Liver (tissue), 9 donors: ENCODE data around the gene DNASE2. TPM values are rescaled to one million over a fixed set of nuclear protein-coding genes. Genes with fewer than 3 reads are reported as not detected.

ENCODE experiments used
- DNase-seq: peaks from one replicate; pipeline ENCODE4 v3.0.0-alpha.2; 2017; ENCODE audit warnings: low spot score
- H3K27ac ChIP-seq, 2 donors: one replicate each; pipeline ENCODE4 v1.7.0; 2013; ENCODE audit warnings: inconsistent platforms in 2 of 2, low read length in 2 of 2, control low read depth in 1 of 2, low read depth in 1 of 2, mild to moderate bottlenecking in 1 of 2
- H3K27me3 ChIP-seq, 4 donors: one replicate each; pipeline versions ENCODE4 v1.6.1 to v1.7.0; 2013; ENCODE audit warnings: low read length in 3 of 4, inconsistent platforms in 1 of 4, mild to moderate bottlenecking in 1 of 4, moderate library complexity in 1 of 4; ENCODE audit not compliant: control insufficient read depth in 4 of 4, insufficient read depth in 4 of 4
- H3K36me3 ChIP-seq, 4 donors: one replicate each; pipeline versions ENCODE4 v1.6.1 to v1.7.0; 2013; ENCODE audit warnings: low read length in 3 of 4, mild to moderate bottlenecking in 3 of 4, low read depth in 1 of 4, moderate library complexity in 1 of 4; ENCODE audit not compliant: control insufficient read depth in 4 of 4, insufficient read depth in 3 of 4
- H3K4me1 ChIP-seq, 4 donors: one replicate each; pipeline versions ENCODE4 v1.6.1 to v1.7.0; 2013; ENCODE audit warnings: low read length in 3 of 4, mild to moderate bottlenecking in 3 of 4, moderate library complexity in 1 of 4; ENCODE audit not compliant: control insufficient read depth in 4 of 4, insufficient read depth in 4 of 4
- H3K4me3 ChIP-seq, 3 donors: one replicate each; pipeline versions ENCODE4 v1.6.1 to v1.7.0; 2013; ENCODE audit warnings: low read length in 3 of 3, control low read depth in 1 of 3, low read depth in 1 of 3, mild to moderate bottlenecking in 1 of 3
- H3K9ac ChIP-seq, 2 donors: one replicate each; pipeline ENCODE4 v1.7.0; 2013; ENCODE audit warnings: low read length in 2 of 2, mild to moderate bottlenecking in 2 of 2, moderate library complexity in 2 of 2, control low read depth in 1 of 2, low read depth in 1 of 2
- H3K9me3 ChIP-seq, 4 donors: one replicate each; pipeline versions ENCODE4 v1.6.1 to v1.7.0; 2013; ENCODE audit warnings: low read length in 3 of 4; ENCODE audit not compliant: control insufficient read depth in 4 of 4
- EGR1 ChIP-seq, 2 donors: IDR thresholded peaks; 2 replicates each; pipeline ENCODE4 v1.6.1; 2016 to 2018; ENCODE audit warnings: antibody characterized with exemption in 2 of 2, low read depth in 2 of 2
- FOXA1 ChIP-seq: IDR thresholded peaks from 2 replicates; pipeline ENCODE4 v1.6.1; 2016; ENCODE audit warnings: antibody characterized with exemption
- FOXA2 ChIP-seq: IDR thresholded peaks from 2 replicates; pipeline ENCODE4 v1.6.1; 2016; ENCODE audit warnings: antibody characterized with exemption
- GABPA ChIP-seq, 2 donors: IDR thresholded peaks in 1 of 2; conservative IDR thresholded peaks in 1 of 2; 2 replicates each; pipeline ENCODE4 v1.6.1; 2016; ENCODE audit warnings: antibody characterized with exemption in 2 of 2, mild to moderate bottlenecking in 1 of 2, moderate library complexity in 1 of 2
- HNF4A ChIP-seq, 2 donors: conservative IDR thresholded peaks; 2 replicates each; pipeline ENCODE4 v1.6.1; 2016; ENCODE audit warnings: antibody characterized with exemption in 2 of 2, mild to moderate bottlenecking in 2 of 2
- HNF4G ChIP-seq: IDR thresholded peaks from 2 replicates; pipeline ENCODE4 v1.6.1; 2016; ENCODE audit warnings: antibody characterized with exemption
- JUND ChIP-seq, 2 donors: IDR thresholded peaks; 2 replicates each; pipeline ENCODE4 v1.6.1; 2016; ENCODE audit warnings: antibody characterized with exemption in 2 of 2
- NR2F2 ChIP-seq: IDR thresholded peaks from 2 replicates; pipeline ENCODE4 v1.6.1; 2016; ENCODE audit warnings: antibody characterized with exemption
- RAD21 ChIP-seq, 2 donors: IDR thresholded peaks; 2 replicates each; pipeline ENCODE4 v1.6.1; 2016; ENCODE audit warnings: antibody characterized with exemption in 2 of 2, mild to moderate bottlenecking in 2 of 2
- RXRA ChIP-seq, 2 donors: IDR thresholded peaks; 2 replicates each; pipeline ENCODE4 v1.6.1; 2017 to 2018; ENCODE audit warnings: antibody characterized with exemption in 2 of 2, mild to moderate bottlenecking in 1 of 2
- SP1 ChIP-seq: IDR thresholded peaks from 2 replicates; pipeline ENCODE4 v1.6.1; 2018; ENCODE audit warnings: antibody characterized with exemption, mild to moderate bottlenecking
- TAF1 ChIP-seq: conservative IDR thresholded peaks from 2 replicates; pipeline ENCODE4 v1.6.1; 2016; ENCODE audit warnings: antibody characterized with exemption, mild to moderate bottlenecking
- YY1 ChIP-seq: IDR thresholded peaks from 2 replicates; pipeline ENCODE4 v1.6.1; 2016; ENCODE audit warnings: antibody characterized with exemption, mild to moderate bottlenecking
- WGBS: extraction: QIAGEN DNeasy Blood & Tissue Kit; methylation state at CpG from one replicate; pipeline ENCODE4 v1.1.7; 2013; 5-methylcytosine and 5-hydroxymethylcytosine counted together
- polyA plus RNA-seq, 2 donors: library from polyadenylated mRNA; stranded (reverse) in 1 of 2; unstranded in 1 of 2; fragments of 200-250 nt in 1 of 2; fragments of >200 nt in 1 of 2; fragmentation: Nextera tagmentation in 1 of 2; extraction: Ambion mirVana in 1 of 2; gene quantifications; one replicate each; pipeline versions ENCODE4 v1.2.1 to v1.2.3, GENCODE V29; 2013 to 2015
- total RNA-seq, 2 donors: library from RNA; depleted of rRNA; stranded (reverse); fragments of >200 nt; gene quantifications; one replicate each; pipeline ENCODE4 v1.2.3, GENCODE V29; 2014
- TF ChIP-seq, protein P1 (sequence below): IDR thresholded peaks from 2 replicates; pipeline ENCODE4 v1.6.1; 2016; ENCODE audit warnings: antibody characterized with exemption
- TF ChIP-seq, protein P2 (sequence below): IDR thresholded peaks from 2 replicates; pipeline ENCODE4 v1.6.1; 2016; ENCODE audit warnings: antibody characterized with exemption, mild to moderate bottlenecking
- TF ChIP-seq, protein P3 (sequence below): IDR thresholded peaks from 2 replicates; pipeline ENCODE4 v1.6.1; 2016; ENCODE audit warnings: antibody characterized with exemption
- TF ChIP-seq, protein P4 (sequence below): fragments of 150-350 bp; IDR thresholded peaks from 2 replicates; pipeline ENCODE4 v1.5.1; 2017; ENCODE audit warnings: improper control_type of control experiment, low read depth, low read length; ENCODE audit not compliant: missing input control
- donor health status: healthy.
- donor health status: healthy.
- donor health status: healthy.
- donor health status: healthy.
- donor health status: healthy.

The DNASE2 gene
- total and polyA plus RNA-seq, 4 donors = 11.3 to 18.4 (median 12.8) TPM

DNA sequence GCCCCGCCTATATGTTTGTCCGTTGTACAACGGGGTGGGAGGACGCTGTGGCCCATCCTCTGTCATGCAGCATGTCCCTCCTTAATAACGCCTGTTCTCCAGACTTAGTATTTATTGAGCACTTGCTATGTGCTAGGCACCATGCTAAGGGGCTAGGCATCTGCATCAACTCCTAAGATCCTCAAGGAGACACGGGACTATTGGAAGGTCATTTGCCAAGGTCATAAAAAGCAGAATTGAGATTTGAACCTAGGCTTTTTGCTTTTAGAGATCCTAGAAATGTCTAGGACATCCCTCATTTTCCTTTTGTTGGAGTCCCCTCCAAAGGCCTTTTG, 44.8 kb downstream of the DNASE2 start:
- peaks cover 0 to 15% (median 6%) of the 10 kb centered on the region in 4 donors for H3K4me1 ChIP-seq
- no peak overlapping the region for H3K9ac ChIP-seq
- TF ChIP-seq RAD21 (IDR thresholded peaks at IDR 0.05) (no peak), NR2F2 (no peak), FOXA1 (no peak), YY1 (no peak), EGR1 (IDR thresholded peaks at IDR 0.05; ENCODE audit: low read depth in 2 of 2) (no peak), TAF1 (no peak), JUND (IDR thresholded peaks at IDR 0.05) (no peak), RXRA (IDR thresholded peaks at IDR 0.05) (no peak), HNF4G (no peak), FOXA2 (no peak), HNF4A (conservative IDR thresholded peaks at IDR 0.05) (no peak), GABPA (IDR thresholded peaks at IDR 0.05 in 1 of 2, conservative IDR thresholded peaks at IDR 0.05 in 1 of 2) (no peak)
- TF ChIP-seq, protein P1, sequence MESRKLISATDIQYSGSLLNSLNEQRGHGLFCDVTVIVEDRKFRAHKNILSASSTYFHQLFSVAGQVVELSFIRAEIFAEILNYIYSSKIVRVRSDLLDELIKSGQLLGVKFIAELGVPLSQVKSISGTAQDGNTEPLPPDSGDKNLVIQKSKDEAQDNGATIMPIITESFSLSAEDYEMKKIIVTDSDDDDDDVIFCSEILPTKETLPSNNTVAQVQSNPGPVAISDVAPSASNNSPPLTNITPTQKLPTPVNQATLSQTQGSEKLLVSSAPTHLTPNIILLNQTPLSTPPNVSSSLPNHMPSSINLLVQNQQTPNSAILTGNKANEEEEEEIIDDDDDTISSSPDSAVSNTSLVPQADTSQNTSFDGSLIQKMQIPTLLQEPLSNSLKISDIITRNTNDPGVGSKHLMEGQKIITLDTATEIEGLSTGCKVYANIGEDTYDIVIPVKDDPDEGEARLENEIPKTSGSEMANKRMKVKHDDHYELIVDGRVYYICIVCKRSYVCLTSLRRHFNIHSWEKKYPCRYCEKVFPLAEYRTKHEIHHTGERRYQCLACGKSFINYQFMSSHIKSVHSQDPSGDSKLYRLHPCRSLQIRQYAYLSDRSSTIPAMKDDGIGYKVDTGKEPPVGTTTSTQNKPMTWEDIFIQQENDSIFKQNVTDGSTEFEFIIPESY = no peak
- TF ChIP-seq, protein P2, sequence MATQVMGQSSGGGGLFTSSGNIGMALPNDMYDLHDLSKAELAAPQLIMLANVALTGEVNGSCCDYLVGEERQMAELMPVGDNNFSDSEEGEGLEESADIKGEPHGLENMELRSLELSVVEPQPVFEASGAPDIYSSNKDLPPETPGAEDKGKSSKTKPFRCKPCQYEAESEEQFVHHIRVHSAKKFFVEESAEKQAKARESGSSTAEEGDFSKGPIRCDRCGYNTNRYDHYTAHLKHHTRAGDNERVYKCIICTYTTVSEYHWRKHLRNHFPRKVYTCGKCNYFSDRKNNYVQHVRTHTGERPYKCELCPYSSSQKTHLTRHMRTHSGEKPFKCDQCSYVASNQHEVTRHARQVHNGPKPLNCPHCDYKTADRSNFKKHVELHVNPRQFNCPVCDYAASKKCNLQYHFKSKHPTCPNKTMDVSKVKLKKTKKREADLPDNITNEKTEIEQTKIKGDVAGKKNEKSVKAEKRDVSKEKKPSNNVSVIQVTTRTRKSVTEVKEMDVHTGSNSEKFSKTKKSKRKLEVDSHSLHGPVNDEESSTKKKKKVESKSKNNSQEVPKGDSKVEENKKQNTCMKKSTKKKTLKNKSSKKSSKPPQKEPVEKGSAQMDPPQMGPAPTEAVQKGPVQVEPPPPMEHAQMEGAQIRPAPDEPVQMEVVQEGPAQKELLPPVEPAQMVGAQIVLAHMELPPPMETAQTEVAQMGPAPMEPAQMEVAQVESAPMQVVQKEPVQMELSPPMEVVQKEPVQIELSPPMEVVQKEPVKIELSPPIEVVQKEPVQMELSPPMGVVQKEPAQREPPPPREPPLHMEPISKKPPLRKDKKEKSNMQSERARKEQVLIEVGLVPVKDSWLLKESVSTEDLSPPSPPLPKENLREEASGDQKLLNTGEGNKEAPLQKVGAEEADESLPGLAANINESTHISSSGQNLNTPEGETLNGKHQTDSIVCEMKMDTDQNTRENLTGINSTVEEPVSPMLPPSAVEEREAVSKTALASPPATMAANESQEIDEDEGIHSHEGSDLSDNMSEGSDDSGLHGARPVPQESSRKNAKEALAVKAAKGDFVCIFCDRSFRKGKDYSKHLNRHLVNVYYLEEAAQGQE = no peak
- H3K36me3 ChIP-seq = no peaks in the 10 kb centered on the region
- no peak overlapping the region for H3K4me3 ChIP-seq
- H3K9me3 ChIP-seq = no peaks in the 10 kb centered on the region
- DNase-seq = no peak
- no peak overlapping the region for H3K27ac ChIP-seq
- peaks cover 0 to 26% (median 19%) of the 10 kb centered on the region in 4 donors for H3K27me3 ChIP-seq
- WGBS = 6% methylated on average over 6 of the region's 6 CpGs

DNA sequence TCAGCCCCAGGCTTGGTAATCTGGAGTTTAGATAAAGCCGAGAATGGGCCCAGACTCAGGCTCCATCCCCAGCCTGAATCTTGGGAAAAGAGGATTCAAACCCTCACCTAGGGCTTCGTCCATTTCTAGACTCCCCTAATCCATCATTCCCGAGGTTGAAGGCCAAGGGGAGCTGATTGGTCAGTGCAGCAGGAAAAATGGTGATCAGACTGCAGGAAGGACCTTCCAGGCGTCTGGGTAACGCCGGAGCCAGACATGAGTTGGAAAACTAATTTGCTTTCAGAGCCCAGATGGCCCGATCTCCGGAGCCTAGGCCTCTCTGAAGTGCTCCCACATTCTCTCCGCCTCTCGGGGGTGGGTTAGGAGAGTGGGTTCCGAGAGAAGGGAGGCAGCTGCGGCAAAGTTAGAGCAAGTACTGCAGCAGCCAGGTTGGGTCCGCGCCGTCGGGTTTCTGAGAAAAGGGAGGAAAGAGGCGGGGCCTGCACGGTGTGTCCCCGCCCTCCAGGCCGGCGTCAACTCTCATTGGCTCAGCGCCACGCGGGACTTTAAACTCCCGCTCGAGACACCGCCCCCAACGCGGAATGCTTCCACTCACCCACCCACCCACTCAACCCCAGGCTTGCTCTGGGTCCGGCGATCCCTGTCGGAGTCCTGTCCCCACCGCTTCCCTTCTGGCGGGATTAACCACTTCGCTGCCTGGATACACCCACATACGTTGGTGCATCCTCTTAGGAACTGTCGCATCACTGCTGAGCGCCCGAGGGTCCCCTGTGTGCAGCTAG, 46.1 kb downstream of the DNASE2 start:
- Histone ChIP-seq H3K36me3 (no peaks in the 10 kb centered on the region), H3K9ac (no peak overlapping the region), H3K4me1 (peaks cover 0 to 15% (median 4%) of the 10 kb centered on the region in 4 donors), H3K27me3 (peaks cover 0 to 26% (median 19%) of the 10 kb centered on the region in 4 donors), H3K4me3 (no peak overlapping the region), H3K27ac (no peak overlapping the region), H3K9me3 (no peaks in the 10 kb centered on the region)
- no peak for DNase-seq
- 11% methylated on average over 39 of the region's 39 CpGs for WGBS
- TF ChIP-seq SP1 = no peak
- TF ChIP-seq FOXA1 = no peak
- no peak for TF ChIP-seq TAF1
- no peak for TF ChIP-seq RAD21 (IDR thresholded peaks at IDR 0.05)
- no peak for TF ChIP-seq HNF4G
- TF ChIP-seq RXRA (IDR thresholded peaks at IDR 0.05) = no peak
- TF ChIP-seq, protein P3, sequence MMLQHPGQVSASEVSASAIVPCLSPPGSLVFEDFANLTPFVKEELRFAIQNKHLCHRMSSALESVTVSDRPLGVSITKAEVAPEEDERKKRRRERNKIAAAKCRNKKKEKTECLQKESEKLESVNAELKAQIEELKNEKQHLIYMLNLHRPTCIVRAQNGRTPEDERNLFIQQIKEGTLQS = no peak
- TF ChIP-seq, protein P1 = no peak
- no peak for TF ChIP-seq YY1
- TF ChIP-seq, protein P2 = no peak
- TF ChIP-seq, protein P4, sequence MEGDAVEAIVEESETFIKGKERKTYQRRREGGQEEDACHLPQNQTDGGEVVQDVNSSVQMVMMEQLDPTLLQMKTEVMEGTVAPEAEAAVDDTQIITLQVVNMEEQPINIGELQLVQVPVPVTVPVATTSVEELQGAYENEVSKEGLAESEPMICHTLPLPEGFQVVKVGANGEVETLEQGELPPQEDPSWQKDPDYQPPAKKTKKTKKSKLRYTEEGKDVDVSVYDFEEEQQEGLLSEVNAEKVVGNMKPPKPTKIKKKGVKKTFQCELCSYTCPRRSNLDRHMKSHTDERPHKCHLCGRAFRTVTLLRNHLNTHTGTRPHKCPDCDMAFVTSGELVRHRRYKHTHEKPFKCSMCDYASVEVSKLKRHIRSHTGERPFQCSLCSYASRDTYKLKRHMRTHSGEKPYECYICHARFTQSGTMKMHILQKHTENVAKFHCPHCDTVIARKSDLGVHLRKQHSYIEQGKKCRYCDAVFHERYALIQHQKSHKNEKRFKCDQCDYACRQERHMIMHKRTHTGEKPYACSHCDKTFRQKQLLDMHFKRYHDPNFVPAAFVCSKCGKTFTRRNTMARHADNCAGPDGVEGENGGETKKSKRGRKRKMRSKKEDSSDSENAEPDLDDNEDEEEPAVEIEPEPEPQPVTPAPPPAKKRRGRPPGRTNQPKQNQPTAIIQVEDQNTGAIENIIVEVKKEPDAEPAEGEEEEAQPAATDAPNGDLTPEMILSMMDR = no peak
- TF ChIP-seq GABPA (IDR thresholded peaks at IDR 0.05 in 1 of 2, conservative IDR thresholded peaks at IDR 0.05 in 1 of 2) = no peak
- no peak for TF ChIP-seq EGR1 (IDR thresholded peaks at IDR 0.05; ENCODE audit: low read depth in 2 of 2)
